ENCODE measurements around the gene TRAPPC1. TPM values are rescaled to one million over a fixed set of nuclear protein-coding genes. Genes with fewer than 3 reads are reported as not detected.
A peak's percentile ranks its signal among the peaks of the same experiment; 100 is the strongest.

Gene TRAPPC1
- total RNA-seq, 1 donor from 2014 or later, result 110 TPM

GRCh38 chr17:7940034-7940433 is 8.3 kb upstream of the TRAPPC1 start:
- no peak for TF ChIP-seq CTCF (IDR thresholded peaks at IDR 0.05)
- H3K4me1 ChIP-seq, result peaks cover 2% of the 10 kb centered on the region
- intact Hi-C loops (cut with DNase I), result no loop called here
- H3K27me3 ChIP-seq (ENCODE audit: low read depth), result no peaks in the 10 kb centered on the region
- no peaks in the 10 kb centered on the region for H3K9me3 ChIP-seq
- no peak for ATAC-seq
- H3K27ac ChIP-seq, result no peak overlapping the region
- peaks cover 96% of the 10 kb centered on the region for H3K36me3 ChIP-seq
- no peak overlapping the region for H3K4me3 ChIP-seq
- no peak for DNase-seq

GRCh38 chr17:7935859-7936258 is 4.1 kb upstream of the TRAPPC1 start:
- Histone ChIP-seq H3K9me3 (no peaks in the 10 kb centered on the region), H3K27me3 (ENCODE audit: low read depth) (no peaks in the 10 kb centered on the region), H3K4me3 (no peak overlapping the region), H3K4me1 (peaks cover 31% of the 10 kb centered on the region), H3K27ac (no peak overlapping the region), H3K36me3 (peaks cover 68% of the 10 kb centered on the region)
- TF ChIP-seq CTCF (IDR thresholded peaks at IDR 0.05), result no peak
- ATAC-seq, result no peak
- intact Hi-C loops (cut with DNase I), result no loop called here
- no peak for DNase-seq

GRCh38 chr17:7932949-7933348 is 1.2 kb upstream of the TRAPPC1 start:
- TF ChIP-seq CTCF (IDR thresholded peaks at IDR 0.05), result peak; percentile 13
- ATAC-seq (peak; percentile 55 to 71), DNase-seq (peak; percentile 67)
- Histone ChIP-seq H3K36me3 (peaks cover 39% of the 10 kb centered on the region), H3K27me3 (ENCODE audit: low read depth) (no peaks in the 10 kb centered on the region), H3K9me3 (no peaks in the 10 kb centered on the region), H3K4me3 (peak overlapping the region; percentile 79), H3K4me1 (peaks cover 36% of the 10 kb centered on the region), H3K27ac (peak overlapping the region; percentile 82)
- intact Hi-C loops (cut with DNase I), result no loop called here

GRCh38 chr17:7932483-7932891 is 741 bp upstream of the TRAPPC1 start:
- H3K4me1 ChIP-seq, result peaks cover 36% of the 10 kb centered on the region
- H3K27ac ChIP-seq, result peak overlapping the region; percentile 82
- TF ChIP-seq CTCF (IDR thresholded peaks at IDR 0.05), result no peak
- no peaks in the 10 kb centered on the region for H3K27me3 ChIP-seq (ENCODE audit: low read depth)
- ATAC-seq (peak; percentile 62 to 67), DNase-seq (peak; percentile 58)
- H3K4me3 ChIP-seq, result peak overlapping the region; percentile 79
- H3K9me3 ChIP-seq, result no peaks in the 10 kb centered on the region
- H3K36me3 ChIP-seq, result peaks cover 35% of the 10 kb centered on the region
- intact Hi-C loops (cut with DNase I), result no loop called here

- Histone ChIP-seq H3K27ac (peak overlapping the region; percentile 82), H3K27me3 (ENCODE audit: low read depth) (no peaks in the 10 kb centered on the region), H3K36me3 (peaks cover 20% of the 10 kb centered on the region), H3K4me3 (peak overlapping the region; percentile 79), H3K4me1 (peaks cover 36% of the 10 kb centered on the region), H3K9me3 (no peaks in the 10 kb centered on the region)
- intact Hi-C loops (cut with DNase I), result no loop called here
- DNase-seq, result no peak
- TF ChIP-seq CTCF (IDR thresholded peaks at IDR 0.05), result no peak
- ATAC-seq, result no peak
Measured at GRCh38 chr17:7930841-7931631, 710 bp downstream of the TRAPPC1 start.

All from lower lobe of right lung (tissue), 2 donors.